ENCODE data around the gene PSG3.
"Not testable (repeated sequence)": the region's sequence is repeated elsewhere in the genome, so short reads cannot be mapped to it uniquely, and the experiment has no call there.

The PSG3 gene

DNA sequence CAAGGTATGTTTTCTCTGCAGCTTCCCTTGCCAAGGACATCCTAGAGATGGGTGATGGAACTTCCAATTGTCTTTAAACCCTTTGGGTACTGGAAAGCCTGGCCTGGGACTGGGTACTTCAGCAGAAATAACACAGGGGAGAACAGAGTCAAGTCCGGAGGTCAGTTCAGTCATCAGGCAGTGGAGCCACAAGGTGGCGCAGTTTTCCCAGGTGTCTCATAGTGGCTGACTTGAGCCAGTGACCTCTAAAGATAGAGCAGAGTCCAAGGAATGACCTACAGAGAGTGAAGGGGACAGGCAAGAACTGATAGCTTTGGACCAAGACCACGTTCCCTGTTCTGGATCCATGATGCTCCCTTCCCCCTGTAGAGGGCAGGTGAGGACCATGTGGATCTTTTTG, 18.4 kb upstream of the PSG3 start:
- peak; percentile 59 for TF ChIP-seq CTCF (IDR thresholded peaks at IDR 0.05)
- H3K27ac ChIP-seq = not testable (repeated sequence)

DNA sequence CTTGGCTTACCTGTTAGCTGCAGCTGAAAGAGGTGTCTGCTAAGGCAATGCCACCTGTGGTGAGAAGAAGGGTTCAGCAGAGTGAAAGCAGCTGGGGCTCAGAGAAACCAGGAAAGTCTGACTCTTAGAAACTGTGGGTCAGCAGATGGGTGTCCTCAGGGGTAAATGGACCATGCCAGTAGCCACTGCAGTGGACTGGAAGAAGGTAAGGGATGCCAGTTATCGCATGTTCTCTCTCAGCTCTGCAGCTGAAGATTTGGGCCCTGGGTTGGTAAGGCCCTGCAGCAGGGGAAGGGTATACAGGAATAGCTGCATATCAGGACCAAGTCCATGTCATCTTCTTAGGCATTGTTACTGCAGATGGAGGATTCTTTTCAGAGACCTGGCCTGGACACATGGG, 12.0 kb upstream of the PSG3 start:
- H3K27ac ChIP-seq = not testable (repeated sequence)

- TF ChIP-seq CTCF (IDR thresholded peaks at IDR 0.05) = peak; percentile 75
Measured at GRCh38 chr19:42741726-42742607, 1.7 kb upstream of the PSG3 start.

DNA sequence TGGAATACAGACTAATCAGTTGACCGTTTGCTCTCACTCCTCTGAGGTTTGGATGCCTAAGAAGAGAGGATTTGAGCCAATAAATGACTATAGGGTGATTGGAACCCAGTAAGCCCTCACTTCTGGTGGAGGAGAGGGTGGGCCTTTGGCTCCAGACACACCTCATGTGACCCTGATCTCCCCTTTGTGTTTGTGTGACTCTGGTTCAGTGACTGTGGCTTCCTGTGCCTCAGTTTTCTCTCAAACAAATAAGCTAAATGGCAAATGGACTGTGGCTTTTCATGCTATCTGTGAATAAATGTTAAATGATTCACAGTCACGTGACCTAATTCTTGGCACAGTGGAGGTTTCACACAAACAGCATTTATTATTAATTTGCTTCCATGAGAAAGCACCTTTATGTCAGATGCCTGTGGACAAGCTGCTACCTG, 2.7 kb downstream of the PSG3 start:
- H3K27ac ChIP-seq = not testable (repeated sequence)

More at GRCh38 chr19:42741726-42742607, 1.7 kb upstream of the PSG3 start:
- H3K27ac ChIP-seq = not testable (repeated sequence)

GRCh38 chr19:42728341-42728740, 11.9 kb downstream of the PSG3 start:
- not testable (repeated sequence) for H3K27ac ChIP-seq

GRCh38 chr19:42714000-42714399, 26.3 kb downstream of the PSG3 start:
- not testable (repeated sequence) for H3K27ac ChIP-seq

GRCh38 chr19:42712753-42713152, 27.5 kb downstream of the PSG3 start:
- not testable (repeated sequence) for H3K27ac ChIP-seq

GRCh38 chr19:42710986-42711385, 29.3 kb downstream of the PSG3 start:
- H3K27ac ChIP-seq = not testable (repeated sequence)

DNA sequence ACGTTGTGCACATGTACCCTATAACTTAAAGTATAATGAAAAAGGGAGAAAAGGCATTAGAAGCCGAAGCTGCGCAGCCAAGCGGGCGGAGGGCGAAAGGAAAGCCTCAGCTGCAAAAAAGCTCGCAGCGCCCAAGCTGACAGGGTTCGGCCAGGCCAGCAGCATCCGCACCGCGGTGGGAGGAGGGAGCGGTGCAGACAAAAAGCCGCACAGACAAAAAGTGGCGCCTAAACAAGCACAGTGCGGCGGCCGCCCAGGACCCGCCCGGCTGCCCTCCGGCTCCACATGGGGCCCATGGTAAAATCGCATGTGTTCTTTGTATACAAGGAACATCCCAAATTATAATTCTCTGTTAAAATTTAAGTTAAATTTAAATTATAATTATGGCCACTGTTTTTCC, 42.4 kb downstream of the PSG3 start:
- TF ChIP-seq CTCF (IDR thresholded peaks at IDR 0.05) (no peak), ZFX (IDR thresholded peaks at IDR 0.05; ENCODE audit: borderline replicate concordance) (no peak)
- H3K27ac ChIP-seq = no peak overlapping the region

- no peak overlapping the region for H3K27ac ChIP-seq
- TF ChIP-seq ZFX (IDR thresholded peaks at IDR 0.05; ENCODE audit: borderline replicate concordance) (no peak), CTCF (IDR thresholded peaks at IDR 0.05) (no peak)
Measured at GRCh38 chr19:42695811-42696503, 44.3 kb downstream of the PSG3 start.
